PC-3 (cell line): ENCODE data around the gene MEGF9. TPM values are rescaled to one million over a fixed set of nuclear protein-coding genes. Genes with fewer than 3 reads are reported as not detected.
"Not testable (repeated sequence)": the region's sequence is repeated elsewhere in the genome, so short reads cannot be mapped to it uniquely, and the experiment has no call there.

Experiments used
- ATAC-seq: fragments of 200-7000 bp; cut with Tn5 transposase; 2 replicates; pipeline ENCODE4 v1.9.1; 2020; ENCODE audit warnings: mild to moderate bottlenecking, moderate library complexity
- BruUV-seq: library from RNA; stranded (reverse); fragments of 400-500 nt; replicated peaks from 2 replicates; lab custom pipeline; 2021; lab: Mats Ljungman, UMichigan
- CTCF ChIA-PET: fragments of 300-600 bp; sonication (Branson Sonifier 250); formaldehyde crosslinking; loops from one replicate; lab custom pipeline; 2022; ENCODE audit warnings: antibody characterized with exemption; lab: Charles Lee
- POLR2A ChIA-PET: fragments of 300-600 bp; sonication (Branson Sonifier 250); formaldehyde crosslinking; loops from one replicate; lab custom pipeline; 2022; ENCODE audit warnings: antibody characterized with exemption; ENCODE audit not compliant: unreplicated experiment; lab: Charles Lee
- DNase-seq: peaks from one replicate; pipeline ENCODE4 v3.0.0-alpha.2; 2015
- H2AFZ ChIP-seq: fragments of 300-600 bp; sonication (generic); 2 replicates; pipeline ENCODE4 v1.6.0; 2016; ENCODE audit warnings: antibody characterized with exemption, low read length
- H3F3A ChIP-seq: fragments of 300-600 bp; sonication (generic); one replicate; pipeline ENCODE4 v1.6.0; 2017; ENCODE audit warnings: antibody characterized with exemption, low read length, control low read depth, mild to moderate bottlenecking; ENCODE audit not compliant: unreplicated experiment
- H3K27ac ChIP-seq: fragments of 300-600 bp; sonication (generic); 2 replicates; pipeline ENCODE4 v1.5.1; 2016; ENCODE audit warnings: mild to moderate bottlenecking, low read length
- H3K27me3 ChIP-seq: fragments of 300-600 bp; sonication (generic); 2 replicates; pipeline ENCODE4 v1.6.1; 2016; ENCODE audit warnings: low read length, mixed read lengths
- H3K36me3 ChIP-seq: fragments of 300-600 bp; sonication (generic); 2 replicates; pipeline ENCODE4 v1.6.1; 2016; ENCODE audit warnings: low read depth, mixed run types, low read length, mixed read lengths
- H3K4me1 ChIP-seq: fragments of 300-600 bp; sonication (generic); 2 replicates; pipeline ENCODE4 v1.5.1; 2016; ENCODE audit warnings: low read length; ENCODE audit not compliant: insufficient read depth
- H3K4me2 ChIP-seq: fragments of 300-600 bp; sonication (generic); 2 replicates; pipeline ENCODE4 v1.6.0; 2016; ENCODE audit warnings: low read length
- H3K4me3 ChIP-seq: fragments of 300-600 bp; sonication (generic); 2 replicates; pipeline ENCODE4 v1.5.1; 2016; ENCODE audit warnings: mild to moderate bottlenecking, low read length, mixed read lengths
- H3K79me2 ChIP-seq: fragments of 300-600 bp; sonication (generic); 2 replicates; pipeline ENCODE4 v1.6.1; 2017; ENCODE audit warnings: low read length, mixed read lengths
- H3K9ac ChIP-seq: fragments of 300-600 bp; sonication (generic); 2 replicates; pipeline ENCODE4 v1.6.0; 2016; ENCODE audit warnings: mild to moderate bottlenecking, low read length
- H3K9me2 ChIP-seq: fragments of 300-600 bp; sonication (generic); replicated peaks from 2 replicates; pipeline ENCODE4 v1.6.1; 2016; ENCODE audit warnings: mixed run types, low read length, mixed read lengths
- H3K9me3 ChIP-seq: fragments of 300-600 bp; sonication (generic); 2 replicates; pipeline ENCODE4 v1.6.1; 2016; ENCODE audit warnings: low read length, mixed read lengths
- H4K20me1 ChIP-seq: fragments of 300-600 bp; sonication (generic); 2 replicates; pipeline ENCODE4 v1.6.1; 2016; ENCODE audit warnings: low read length, mixed read lengths
- EZH2 ChIP-seq: fragments of 300-600 bp; sonication (generic); IDR thresholded peaks from one replicate; pipeline ENCODE4 v1.6.1; 2017; ENCODE audit warnings: antibody characterized with exemption, mild to moderate bottlenecking, low read length; ENCODE audit not compliant: unreplicated experiment
- EZH2phosphoT487 ChIP-seq: fragments of 300-600 bp; sonication (generic); IDR thresholded peaks from 2 replicates; pipeline ENCODE4 v1.6.1; 2018; ENCODE audit warnings: mild to moderate bottlenecking, antibody characterized with exemption, low read length, borderline replicate concordance
- intact Hi-C: fragments of 100-400 bp; cut with micrococcal nuclease; formaldehyde crosslinking; loops from 2 replicates; pipeline ENCODE4 v1.9.0; 2023
- total RNA-seq: library from RNA; depleted of rRNA; stranded (reverse); fragments of >200 nt; gene quantifications from 2 replicates; pipeline ENCODE4 v1.2.3, GENCODE V29; 2014
- TF ChIP-seq, protein P1 (sequence below): fragments of 300-600 bp; sonication (generic); conservative IDR thresholded peaks from 2 replicates; pipeline ENCODE4 v1.5.1; 2017; ENCODE audit warnings: antibody characterized with exemption, low read depth, mild to moderate bottlenecking, low read length

Gene MEGF9
- total RNA-seq, 1 experiment from 2014 or later, result 2.6 TPM

GRCh38 chr9:120645760-120646159, 68.5 kb downstream of the MEGF9 start:
- DNase-seq, result no peak
- no peaks in the 10 kb centered on the region for H3K9me2 ChIP-seq
- H3K79me2 ChIP-seq, result no peaks in the 10 kb centered on the region
- no peak for ATAC-seq
- intact Hi-C loops, result no loop called here
- no peak overlapping the region for H3K4me2 ChIP-seq
- no peak for TF ChIP-seq EZH2
- TF ChIP-seq EZH2phosphoT487, result no peak
- TF ChIP-seq, protein P1, sequence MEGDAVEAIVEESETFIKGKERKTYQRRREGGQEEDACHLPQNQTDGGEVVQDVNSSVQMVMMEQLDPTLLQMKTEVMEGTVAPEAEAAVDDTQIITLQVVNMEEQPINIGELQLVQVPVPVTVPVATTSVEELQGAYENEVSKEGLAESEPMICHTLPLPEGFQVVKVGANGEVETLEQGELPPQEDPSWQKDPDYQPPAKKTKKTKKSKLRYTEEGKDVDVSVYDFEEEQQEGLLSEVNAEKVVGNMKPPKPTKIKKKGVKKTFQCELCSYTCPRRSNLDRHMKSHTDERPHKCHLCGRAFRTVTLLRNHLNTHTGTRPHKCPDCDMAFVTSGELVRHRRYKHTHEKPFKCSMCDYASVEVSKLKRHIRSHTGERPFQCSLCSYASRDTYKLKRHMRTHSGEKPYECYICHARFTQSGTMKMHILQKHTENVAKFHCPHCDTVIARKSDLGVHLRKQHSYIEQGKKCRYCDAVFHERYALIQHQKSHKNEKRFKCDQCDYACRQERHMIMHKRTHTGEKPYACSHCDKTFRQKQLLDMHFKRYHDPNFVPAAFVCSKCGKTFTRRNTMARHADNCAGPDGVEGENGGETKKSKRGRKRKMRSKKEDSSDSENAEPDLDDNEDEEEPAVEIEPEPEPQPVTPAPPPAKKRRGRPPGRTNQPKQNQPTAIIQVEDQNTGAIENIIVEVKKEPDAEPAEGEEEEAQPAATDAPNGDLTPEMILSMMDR, result no peak
- H3K4me1 ChIP-seq, result no peaks in the 10 kb centered on the region
- BruUV-seq, result no TSS peak
- no peaks in the 10 kb centered on the region for H3K27me3 ChIP-seq
- H3K4me3 ChIP-seq, result no peak overlapping the region
- no peaks in the 10 kb centered on the region for H3K36me3 ChIP-seq
- H2AFZ ChIP-seq, result no peak overlapping the region
- no peaks in the 10 kb centered on the region for H4K20me1 ChIP-seq
- CTCF ChIA-PET, result no interaction called here
- POLR2A ChIA-PET, result no interaction called here
- H3K27ac ChIP-seq, result no peak overlapping the region
- H3K9ac ChIP-seq, result no peak overlapping the region
- H3F3A ChIP-seq, result no peaks in the 10 kb centered on the region
- no peaks in the 10 kb centered on the region for H3K9me3 ChIP-seq

DNA sequence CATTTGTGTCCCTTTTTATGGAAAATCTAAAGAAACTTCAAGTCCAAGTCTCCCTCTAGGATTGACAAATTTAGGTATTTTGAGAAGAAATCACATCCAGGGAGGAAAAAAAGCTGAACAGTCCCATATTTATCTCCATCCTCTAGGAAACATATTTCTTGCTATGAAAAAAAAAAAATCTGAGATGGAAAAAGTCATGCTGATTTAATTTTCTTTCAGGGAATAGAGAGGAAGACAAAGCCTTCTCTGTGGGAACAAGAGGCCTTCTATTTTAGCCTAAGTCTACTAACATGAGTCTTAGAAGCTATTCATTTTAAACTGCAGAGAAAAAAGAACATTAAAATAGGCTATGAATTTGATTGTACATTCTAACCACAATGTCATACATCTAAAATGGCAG, 71.2 kb downstream of the MEGF9 start:
- TF ChIP-seq EZH2, result no peak
- TF ChIP-seq, protein P1, result no peak
- no peak for TF ChIP-seq EZH2phosphoT487
- POLR2A ChIA-PET, result no interaction called here
- intact Hi-C loops, result no loop called here
- no peaks in the 10 kb centered on the region for H3K36me3 ChIP-seq
- H3K4me1 ChIP-seq, result no peaks in the 10 kb centered on the region
- H3K27me3 ChIP-seq, result no peaks in the 10 kb centered on the region
- no peaks in the 10 kb centered on the region for H3K9me2 ChIP-seq
- no peak overlapping the region for H3K27ac ChIP-seq
- no peaks in the 10 kb centered on the region for H3F3A ChIP-seq
- no peaks in the 10 kb centered on the region for H4K20me1 ChIP-seq
- H2AFZ ChIP-seq, result no peak overlapping the region
- H3K4me3 ChIP-seq, result no peak overlapping the region
- no peaks in the 10 kb centered on the region for H3K9me3 ChIP-seq
- DNase-seq (no peak), ATAC-seq (no peak)
- CTCF ChIA-PET, result no interaction called here
- no peaks in the 10 kb centered on the region for H3K79me2 ChIP-seq
- no peak overlapping the region for H3K9ac ChIP-seq
- BruUV-seq, result no TSS peak
- no peak overlapping the region for H3K4me2 ChIP-seq

GRCh38 chr9:120642129-120642770, 72.0 kb downstream of the MEGF9 start:
- Histone ChIP-seq H2AFZ (no peak overlapping the region), H3K27ac (no peak overlapping the region), H4K20me1 (no peaks in the 10 kb centered on the region), H3K9me2 (no peaks in the 10 kb centered on the region), H3F3A (no peaks in the 10 kb centered on the region), H3K79me2 (no peaks in the 10 kb centered on the region), H3K9ac (no peak overlapping the region), H3K4me2 (no peak overlapping the region), H3K4me1 (no peaks in the 10 kb centered on the region), H3K36me3 (no peaks in the 10 kb centered on the region), H3K9me3 (no peaks in the 10 kb centered on the region), H3K4me3 (no peak overlapping the region), H3K27me3 (no peaks in the 10 kb centered on the region)
- BruUV-seq, result no TSS peak
- ATAC-seq (no peak), DNase-seq (no peak)
- ChIA-PET POLR2A (no interaction called here), CTCF (no interaction called here)
- intact Hi-C loops, result no loop called here
- TF ChIP-seq, protein P1, result no peak
- TF ChIP-seq EZH2, result no peak
- TF ChIP-seq EZH2phosphoT487, result no peak

DNA sequence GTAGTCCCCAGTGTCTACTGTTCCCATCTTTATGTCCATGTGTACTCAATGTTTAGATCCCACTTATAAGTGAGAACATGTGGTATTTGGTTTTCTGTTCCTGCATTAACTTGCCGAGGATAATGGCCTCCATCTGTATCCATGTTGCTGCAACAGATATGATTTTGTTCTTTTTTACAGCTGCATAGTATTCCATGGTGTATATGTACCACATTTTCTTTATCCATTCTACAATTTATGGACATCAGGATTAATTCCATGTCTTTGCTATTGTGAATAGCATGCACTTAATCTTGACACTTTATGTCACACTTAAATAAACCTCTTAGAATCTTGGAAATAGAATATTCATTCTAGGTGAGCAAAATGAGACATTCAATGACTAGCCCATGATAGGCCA, 73.4 kb downstream of the MEGF9 start:
- H3K9me2 ChIP-seq, H3K4me3 ChIP-seq, H3K4me1 ChIP-seq, POLR2A ChIA-PET, H2AFZ ChIP-seq, H3K9me3 ChIP-seq, DNase-seq, H3F3A ChIP-seq, H3K36me3 ChIP-seq, H4K20me1 ChIP-seq, H3K4me2 ChIP-seq, intact Hi-C loops, H3K9ac ChIP-seq, BruUV-seq, H3K27ac ChIP-seq, H3K79me2 ChIP-seq, H3K27me3 ChIP-seq, CTCF ChIA-PET, ATAC-seq: not testable (repeated sequence)
